GM12878 (cell line): ENCODE data around the gene DERL3. TPM values are rescaled to one million over a fixed set of nuclear protein-coding genes. Genes with fewer than 3 reads are reported as not detected.
"Not testable (repeated sequence)": the region's sequence is repeated elsewhere in the genome, so short reads cannot be mapped to it uniquely, and the experiment has no call there.

Source experiments
- ATAC-seq: fragments of 200-7000 bp; cut with Tn5 transposase; 3 replicates; pipeline ENCODE4 v1.9.1; 2020; ENCODE audit warnings: mild to moderate bottlenecking, moderate library complexity
- BruUV-seq: library from RNA; stranded (reverse); fragments of 400-500 nt; replicated peaks from 2 replicates; lab custom pipeline; 2021; lab: Mats Ljungman, UMichigan
- CTCF ChIA-PET: fragments of 300-600 bp; sonication (Branson Sonifier 250); formaldehyde crosslinking; extraction: SDS; loops from one replicate; lab custom pipeline; 2021; ENCODE audit warnings: inconsistent platforms; lab: Yijun Ruan, JAX
- POLR2A ChIA-PET: fragments of 350-600 bp; formaldehyde crosslinking; extraction: SDS; loops from one replicate; lab custom pipeline; 2021; ENCODE audit warnings: inconsistent platforms; lab: Charles Lee
- RAD21 ChIA-PET: fragments of 300-600 bp; sonication (Branson Sonifier 250); formaldehyde crosslinking; loops from one replicate; lab custom pipeline; 2023; ENCODE audit warnings: antibody characterized with exemption; ENCODE audit not compliant: unreplicated experiment; lab: Charles Lee
- SMC1A ChIA-PET: fragments of 300-600 bp; sonication (Branson Sonifier 250); formaldehyde crosslinking; loops from one replicate; lab custom pipeline; 2023; ENCODE audit not compliant: unreplicated experiment, uncharacterized antibody; lab: Charles Lee
- DNase-seq: peaks from one replicate; pipeline ENCODE4 v3.0.0-alpha.2; 2011; ENCODE audit warnings: low read depth, low spot score
- FAIRE-seq: peaks from 3 replicates; lab custom pipeline; 2011; peaks lifted over from hg19 to GRCh38; lab: Jason Lieb, UNC
- H2AFZ ChIP-seq: 2 replicates; pipeline ENCODE4 v1.6.0; 2011; ENCODE audit warnings: low read depth, low read length, control low read depth; ENCODE audit not compliant: control insufficient read depth
- H3K27ac ChIP-seq: 2 replicates; pipeline ENCODE4 v1.5.1; 2011; ENCODE audit warnings: control low read depth; ENCODE audit not compliant: control insufficient read depth, insufficient read depth
- H3K27me3 ChIP-seq, 2 experiments: replicated peaks in 1 of 2; 2 replicates each; pipeline versions ENCODE4 v1.6.0 to v1.6.1; 2011; ENCODE audit warnings: low read length in 1 of 2; ENCODE audit not compliant: control insufficient read depth in 2 of 2, insufficient read depth in 2 of 2
- H3K36me3 ChIP-seq, 2 experiments: 2 replicates each; pipeline ENCODE4 v1.5.1; 2011; ENCODE audit warnings: low read length in 1 of 2; ENCODE audit not compliant: control insufficient read depth in 2 of 2, insufficient read depth in 2 of 2
- H3K4me1 ChIP-seq: 2 replicates; pipeline ENCODE4 v1.6.1; 2011; ENCODE audit warnings: mild to moderate bottlenecking, low read length, moderate library complexity, mixed read lengths; ENCODE audit not compliant: control insufficient read depth, insufficient read depth
- H3K4me2 ChIP-seq: 2 replicates; pipeline ENCODE4 v1.6.0; 2011; ENCODE audit warnings: control low read depth; ENCODE audit not compliant: control insufficient read depth, insufficient read depth
- H3K4me3 ChIP-seq: fragments of 200-600 bp; sonication (generic); 2 replicates; pipeline ENCODE4 v1.5.1; 2016
- H3K79me2 ChIP-seq: 2 replicates; pipeline ENCODE4 v1.6.0; 2011; ENCODE audit warnings: low read length; ENCODE audit not compliant: control insufficient read depth, insufficient read depth
- H3K9ac ChIP-seq: 2 replicates; pipeline ENCODE4 v1.8.0; 2011; ENCODE audit warnings: low read length, control low read depth, mixed read lengths; ENCODE audit not compliant: control insufficient read depth, insufficient read depth
- H3K9me3 ChIP-seq: replicated peaks from 3 replicates; pipeline ENCODE4 v1.5.1; 2011; ENCODE audit warnings: mild to moderate bottlenecking, low read length; ENCODE audit not compliant: control insufficient read depth, insufficient read depth
- H4K20me1 ChIP-seq: 2 replicates; pipeline ENCODE4 v1.6.0; 2011; ENCODE audit not compliant: control insufficient read depth, insufficient read depth
- ATF7 ChIP-seq: fragments of 450-650 bp; IDR thresholded peaks from 2 replicates; pipeline ENCODE4 v1.6.1; 2016; ENCODE audit warnings: low read depth, mild to moderate bottlenecking
- CTCF ChIP-seq, 3 experiments: IDR thresholded peaks in 2 of 3; conservative IDR thresholded peaks in 1 of 3; 2 replicates each; pipeline ENCODE4 v1.5.1; 2011; ENCODE audit warnings: low read depth in 3 of 3, low read length in 3 of 3, mild to moderate bottlenecking in 3 of 3, control low read depth in 2 of 3, moderate library complexity in 2 of 3, inconsistent platforms in 1 of 3, mixed read lengths in 1 of 3; ENCODE audit not compliant: control insufficient read depth in 2 of 3, insufficient read depth in 1 of 3; ENCODE audit errors: extremely low read depth in 1 of 3
- CUX1 ChIP-seq: IDR thresholded peaks from 2 replicates; pipeline ENCODE4 v1.6.1; 2012; ENCODE audit warnings: improper control_type of control experiment, low read depth, low read length; ENCODE audit not compliant: insufficient replicate concordance
- HDGF ChIP-seq: fragments of 450-650 bp; IDR thresholded peaks from 2 replicates; pipeline ENCODE4 v1.6.1; 2016; ENCODE audit warnings: antibody characterized with exemption
- WGBS: methylation state at CpG from one replicate; pipeline ENCODE4 v1.1.6; 2016; ENCODE audit warnings: low lambda C conversion rate; ENCODE audit not compliant: insufficient replicate concordance, insufficient coverage; ENCODE audit errors: missing lambda C conversion rate; 5-methylcytosine and 5-hydroxymethylcytosine counted together
- in situ Hi-C: fragments of 300-500 bp; cut with MboI; formaldehyde crosslinking; loops from 9 replicates; pipeline ENCODE4 v1.14.3; 2018; ENCODE audit warnings: mixed read lengths
- intact Hi-C: fragments of 100-400 bp; cut with micrococcal nuclease; formaldehyde crosslinking; loops from one replicate; pipeline ENCODE4 v1.14.2; 2022; ENCODE audit not compliant: unreplicated experiment
- polyA plus RNA-seq, 11 experiments: library from polyadenylated mRNA; depleted of rRNA in 4 of 11; unstranded in 6 of 11; stranded (reverse) in 5 of 11; fragments of >200 nt; fragmentation: Nextera tagmentation in 4 of 11; fragmentation: Illumina TruSeq in 1 of 11; extraction: Ambion mirVana in 4 of 11; extraction: Trizol in 1 of 11; gene quantifications; 1 replicate in 1 of 11; 2 replicates in 10 of 11; pipeline versions ENCODE4 v1.2.1 to v1.2.3, GENCODE V29; 2011 to 2016; ENCODE audit warnings: inconsistent platforms in 2 of 11, missing spikeins in 2 of 11, low read depth in 1 of 11
- total RNA-seq, 4 experiments: library from RNA; depleted of rRNA in 3 of 4; stranded (reverse); fragments of >200 nt in 3 of 4; fragmentation: Illumina TruSeq in 1 of 4; extraction: Trizol in 1 of 4; gene quantifications; 2 replicates each; pipeline versions ENCODE4 v1.2.1 to v1.2.3, GENCODE V29; 2013 to 2021

Gene DERL3
- total and polyA plus RNA-seq, 10 of the 15 experiments (the other 5 are each of a cell fraction or from before 2014, with no cell fraction given): 4.1 to 52.4 (median 14.1) TPM

- TF ChIP-seq CUX1: no peak
- TF ChIP-seq ATF7: no peak
- TF ChIP-seq CTCF (IDR thresholded peaks at IDR 0.05 in 2 of 3, conservative IDR thresholded peaks at IDR 0.05 in 1 of 3; ENCODE audit: control insufficient read depth in 2 of 3, extremely low read depth in 1 of 3, insufficient read depth in 1 of 3, low read depth in 3 of 3, low read length in 3 of 3): peak; percentile 72 to 84 (median 80)
- 0 out of 2 replicates have a peak, but pooled peaks have one; percentile 39 for TF ChIP-seq HDGF
These were observed 23.3 kb upstream of the DERL3 start (continued) for GRCh38 chr22:23862103-23862502.

- H2AFZ ChIP-seq, H4K20me1 ChIP-seq, H3K27ac ChIP-seq, BruUV-seq, in situ Hi-C loops, SMC1A ChIA-PET, H3K79me2 ChIP-seq, H3K27me3 ChIP-seq, H3K9me3 ChIP-seq, H3K9ac ChIP-seq, H3K4me2 ChIP-seq, intact Hi-C loops, FAIRE-seq, H3K36me3 ChIP-seq, ATAC-seq, POLR2A ChIA-PET, DNase-seq, H3K4me3 ChIP-seq: not testable (repeated sequence)
- H3K4me1 ChIP-seq: peaks cover 11% of the 10 kb centered on the region
- RAD21 ChIA-PET: interaction anchor here (1.3 to 3.4 kb wide), 2 partner anchors 34 to 93 kb away, joined by 3 to 16 read pairs; partner anchors contain the start of genes CHCHD10 and MIF
- CTCF ChIA-PET: interaction anchor here (0.6 to 1.0 kb wide), 2 partner anchors 16 to 297 kb away, joined by 3 to 4 read pairs; no protein-coding TSS in a partner anchor
- 90% methylated on average over 8 of the region's 8 CpGs for WGBS
These were observed 21.4 kb upstream of the DERL3 start for GRCh38 chr22:23860187-23860586.
